Omental fat pad (tissue), 4 donors: Measurements from ENCODE around the gene CLDN22. TPM values are rescaled to one million over a fixed set of nuclear protein-coding genes. Genes with fewer than 3 reads are reported as not detected.

Source experiments
- ATAC-seq: fragments of 150-250 bp; one replicate; pipeline ENCODE4 v1.9.1; 2016; ENCODE audit warnings: mild to moderate bottlenecking, moderate library complexity; ENCODE audit not compliant: low FRiP score
- DNase-seq: peaks from one replicate; pipeline ENCODE4 v3.0.0-alpha.2; 2019; ENCODE audit warnings: low spot score
- total RNA-seq, 4 donors: library from RNA; depleted of rRNA; stranded (reverse); fragments of >200 nt; gene quantifications; one replicate each; pipeline ENCODE4 v1.1.0, GENCODE V29; 2016
- TF ChIP-seq, protein P1 (sequence below), 3 donors: fragments of 450-650 bp; IDR thresholded peaks; one replicate each; pipeline ENCODE4 v1.5.1; 2016 to 2017; ENCODE audit warnings: antibody characterized with exemption in 3 of 3, mild to moderate bottlenecking in 3 of 3, moderate library complexity in 2 of 3

CLDN22 gene
- total RNA-seq, 4 donors from 2014 or later: not detected

GRCh38 chr4:183268556-183268955 is 51.5 kb downstream of the CLDN22 start:
- ATAC-seq (no peak), DNase-seq (no peak)
- TF ChIP-seq, protein P1, sequence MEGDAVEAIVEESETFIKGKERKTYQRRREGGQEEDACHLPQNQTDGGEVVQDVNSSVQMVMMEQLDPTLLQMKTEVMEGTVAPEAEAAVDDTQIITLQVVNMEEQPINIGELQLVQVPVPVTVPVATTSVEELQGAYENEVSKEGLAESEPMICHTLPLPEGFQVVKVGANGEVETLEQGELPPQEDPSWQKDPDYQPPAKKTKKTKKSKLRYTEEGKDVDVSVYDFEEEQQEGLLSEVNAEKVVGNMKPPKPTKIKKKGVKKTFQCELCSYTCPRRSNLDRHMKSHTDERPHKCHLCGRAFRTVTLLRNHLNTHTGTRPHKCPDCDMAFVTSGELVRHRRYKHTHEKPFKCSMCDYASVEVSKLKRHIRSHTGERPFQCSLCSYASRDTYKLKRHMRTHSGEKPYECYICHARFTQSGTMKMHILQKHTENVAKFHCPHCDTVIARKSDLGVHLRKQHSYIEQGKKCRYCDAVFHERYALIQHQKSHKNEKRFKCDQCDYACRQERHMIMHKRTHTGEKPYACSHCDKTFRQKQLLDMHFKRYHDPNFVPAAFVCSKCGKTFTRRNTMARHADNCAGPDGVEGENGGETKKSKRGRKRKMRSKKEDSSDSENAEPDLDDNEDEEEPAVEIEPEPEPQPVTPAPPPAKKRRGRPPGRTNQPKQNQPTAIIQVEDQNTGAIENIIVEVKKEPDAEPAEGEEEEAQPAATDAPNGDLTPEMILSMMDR (IDR thresholded peaks at IDR 0.05): no peak

Other genes with a start within 250 kb of the CLDN22 start
- gene WWC2, start 221.0 kb downstream of the CLDN22 start, total RNA-seq: 10 to 100 TPM; 33.7 to 48.3 (median 42.9) TPM
- not detected for gene CLDN24, start 2.1 kb upstream of the CLDN22 start, total RNA-seq
- 10 to 100 TPM; 16.1 to 25.2 (median 20.1) TPM for gene CDKN2AIP, start 124.4 kb upstream of the CLDN22 start, total RNA-seq
- 10 to 100 TPM; 11.5 to 28.5 (median 13.9) TPM for gene ING2, start 184.8 kb upstream of the CLDN22 start, total RNA-seq